ENCODE results near the gene TRPC6.
"Not testable (repeated sequence)": the region's sequence is repeated elsewhere in the genome, so short reads cannot be mapped to it uniquely, and the experiment has no call there.

Gene TRPC6

DNA sequence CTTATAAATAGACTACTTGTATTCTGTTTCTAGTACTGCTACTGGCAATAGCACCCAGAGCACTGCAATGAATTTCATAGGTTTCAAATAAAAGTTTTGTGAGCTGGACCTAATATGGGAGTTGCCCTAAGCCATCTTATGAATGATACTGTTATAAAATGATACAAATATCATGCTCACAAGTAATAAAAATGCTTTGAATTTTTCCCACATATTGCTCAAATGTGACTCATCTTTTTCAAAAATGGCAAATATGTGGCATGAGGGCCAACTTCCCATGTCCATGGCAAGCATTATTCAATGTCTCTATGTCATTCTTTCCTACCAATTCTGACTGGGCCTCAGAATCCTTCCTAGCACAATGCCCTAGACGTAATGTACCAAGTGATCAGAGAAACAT lies 137.6 kb downstream of the TRPC6 start:
- no peak for DNase-seq

DNA sequence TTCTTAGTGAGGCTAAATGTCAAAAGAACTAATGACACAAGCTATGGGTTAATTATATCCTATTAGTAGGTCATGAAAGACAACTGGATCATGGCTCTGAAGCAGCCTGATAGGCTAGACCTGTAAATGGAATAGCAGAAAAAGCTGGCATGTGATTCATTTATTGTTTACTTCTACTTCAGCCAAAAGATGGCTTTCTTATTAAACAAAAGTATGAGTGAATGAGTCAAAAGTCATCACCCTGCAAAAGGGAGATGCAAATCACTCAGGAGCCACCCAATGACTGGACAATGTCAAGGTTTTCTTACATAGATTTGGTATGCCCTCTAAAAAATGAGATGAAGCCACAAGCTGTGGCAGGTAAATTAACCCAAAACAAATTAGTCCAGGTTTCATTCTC lies 138.0 kb downstream of the TRPC6 start:
- no peak for DNase-seq

DNA sequence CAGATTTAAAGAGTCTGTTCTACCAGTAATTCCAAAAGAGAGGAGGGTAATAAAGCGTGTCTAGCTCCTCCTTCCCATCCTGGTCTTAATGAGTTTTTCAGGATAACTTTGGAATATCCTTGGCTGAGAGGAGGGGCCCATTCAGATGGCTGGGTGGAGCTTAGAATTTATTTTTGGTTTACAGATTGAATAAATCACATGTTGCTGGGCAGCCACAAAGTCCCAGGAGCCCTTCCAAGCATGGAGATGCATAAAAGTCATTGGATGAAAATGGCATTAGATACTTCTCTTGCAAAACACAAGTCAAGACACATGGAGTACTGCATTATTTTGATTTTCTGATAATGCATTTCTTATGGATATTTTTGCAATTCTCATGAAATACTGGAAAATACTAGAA lies 139.0 kb downstream of the TRPC6 start:
- no peak for DNase-seq

DNA sequence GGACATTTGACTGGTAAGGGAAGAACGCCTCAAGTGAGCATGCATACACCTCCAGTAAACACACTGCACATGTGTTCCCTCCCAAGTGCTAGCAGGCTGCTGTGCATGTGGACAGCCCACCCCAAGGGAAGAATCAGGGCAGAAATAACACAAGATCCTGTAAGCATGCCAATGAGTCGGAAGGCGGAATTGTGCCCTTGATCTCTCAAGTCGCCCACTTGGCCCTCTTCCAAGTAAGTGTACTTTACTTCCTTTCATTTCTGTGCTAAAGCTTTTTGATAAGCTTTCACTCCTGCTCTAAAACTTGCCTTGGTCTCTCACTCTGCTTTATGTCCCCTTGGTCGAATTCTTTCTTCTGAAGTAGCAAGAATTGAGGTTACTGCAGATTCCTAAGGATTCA lies 139.6 kb downstream of the TRPC6 start:
- no peak for DNase-seq

DNA sequence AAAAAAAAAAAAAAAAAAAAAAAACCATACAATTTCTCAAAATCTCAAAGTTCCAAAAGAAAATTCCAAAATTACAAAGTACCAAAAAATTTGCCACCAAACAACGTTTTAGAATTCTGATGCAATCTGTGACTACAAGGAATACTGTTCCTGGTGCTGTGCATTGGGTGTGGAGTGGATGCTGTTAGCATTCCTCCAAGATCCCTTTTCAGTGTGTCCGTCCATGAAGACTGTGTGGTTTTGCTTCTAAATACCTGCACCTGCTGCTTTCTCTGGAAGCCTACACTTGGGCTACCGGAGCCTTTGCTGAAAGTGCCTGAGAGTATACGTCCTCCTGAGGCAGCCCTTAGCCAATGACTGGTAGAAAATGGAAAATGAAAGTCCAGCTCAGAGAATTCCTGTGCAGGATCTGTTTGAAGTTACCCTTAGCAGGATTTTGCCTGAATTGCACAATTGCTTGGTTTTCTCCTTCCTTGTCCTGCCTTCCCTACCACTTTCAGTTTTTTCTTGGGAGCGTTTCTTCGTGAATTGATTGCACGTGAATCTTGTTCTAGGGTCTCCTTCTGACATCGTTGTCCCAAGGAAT lies 140.8 kb downstream of the TRPC6 start:
- no peak for DNase-seq

DNA sequence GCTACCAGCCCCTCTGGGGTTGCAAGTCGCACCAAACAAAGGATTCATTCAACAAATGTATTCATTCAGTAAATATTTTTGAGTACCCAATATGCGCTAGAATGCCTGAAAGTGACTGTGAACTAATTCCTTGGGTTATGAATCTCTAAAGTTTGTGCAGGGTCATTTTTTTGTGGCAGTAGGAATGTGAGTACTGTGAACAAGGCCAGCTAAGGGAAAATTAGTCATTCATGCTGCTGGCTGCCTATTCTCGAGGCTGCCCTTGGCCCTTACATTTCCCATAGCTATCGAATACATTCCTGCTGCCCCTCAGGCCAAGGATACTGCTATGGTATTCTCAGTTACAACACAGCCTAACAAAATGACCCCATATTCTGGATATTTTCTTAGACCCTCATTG lies 141.6 kb downstream of the TRPC6 start:
- DNase-seq, result no peak

DNA sequence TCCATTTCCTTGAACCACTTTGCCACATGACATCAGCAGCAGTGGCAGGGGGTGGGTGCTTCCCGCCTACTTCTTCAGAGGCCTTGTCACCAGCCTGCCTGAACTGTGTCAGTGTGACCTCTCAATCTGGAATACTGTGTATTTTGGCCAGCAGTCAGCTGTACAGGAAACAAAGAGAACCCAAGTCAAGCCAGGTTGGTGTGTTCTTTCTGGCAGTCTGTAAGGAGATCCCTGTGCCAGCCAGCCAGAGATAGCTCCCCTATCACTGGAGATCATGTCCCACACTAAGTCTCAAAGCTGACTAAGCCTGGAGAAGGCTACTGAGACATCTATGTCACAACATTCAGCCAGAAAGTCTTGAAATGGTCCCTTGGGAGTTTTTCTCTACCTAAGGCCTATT lies 142.1 kb downstream of the TRPC6 start:
- no peak for DNase-seq

DNA sequence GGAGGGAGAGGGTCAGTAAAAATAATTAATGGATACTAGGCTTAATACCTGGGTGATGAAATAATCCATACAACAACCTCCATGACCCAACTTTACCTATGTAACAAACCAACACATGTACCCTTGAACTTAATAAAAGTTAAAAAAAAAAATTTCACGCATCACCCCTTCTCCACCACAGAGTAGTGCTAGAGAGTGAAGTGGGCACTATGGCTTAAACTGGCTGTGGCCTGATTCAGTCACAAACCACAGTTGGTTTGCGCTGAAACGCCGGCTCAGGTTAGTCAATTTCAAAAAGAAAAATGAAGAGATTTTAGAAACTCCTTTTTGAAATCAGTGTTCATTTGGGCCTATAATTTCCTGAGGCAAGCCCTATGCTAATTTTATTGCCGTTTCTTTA lies 144.3 kb downstream of the TRPC6 start:
- DNase-seq, result no peak

DNA sequence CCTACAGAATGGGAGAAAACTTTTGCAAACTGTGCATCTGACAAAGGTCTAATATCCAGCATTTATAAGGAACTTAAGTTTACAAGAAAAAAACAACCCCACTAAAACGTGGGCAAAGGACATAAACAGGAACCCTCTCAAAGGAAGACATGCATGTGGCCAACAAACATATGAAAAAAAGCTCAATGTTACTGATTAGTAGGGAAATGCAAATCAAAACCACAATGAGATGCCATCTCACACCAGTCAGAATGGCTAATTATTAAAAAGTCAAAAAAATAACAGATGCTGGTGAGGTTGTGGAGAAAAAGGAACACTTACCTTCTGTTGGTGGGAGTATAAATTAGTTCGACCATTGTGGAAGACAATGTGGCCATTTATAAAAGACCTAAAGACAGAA lies 145.1 kb downstream of the TRPC6 start:
- DNase-seq, result not testable (repeated sequence)

DNA sequence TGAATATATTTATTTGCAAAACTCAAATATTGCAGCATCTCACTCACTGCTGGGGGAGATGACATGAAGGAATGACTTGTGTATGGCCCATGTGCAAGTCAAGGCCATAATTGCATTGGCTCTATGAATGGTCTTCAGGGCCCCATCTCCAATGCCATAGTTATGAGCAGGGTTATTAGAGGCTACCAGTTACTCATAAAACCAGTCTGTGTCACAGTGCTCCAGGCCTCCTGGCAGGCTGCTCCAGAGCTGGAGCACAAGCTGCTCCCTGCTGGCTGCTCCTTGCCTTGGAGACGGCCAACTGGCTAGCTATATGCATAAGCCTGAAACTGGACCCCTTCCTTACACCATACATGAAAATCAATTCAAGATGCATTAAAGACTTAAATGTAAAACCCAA lies 145.7 kb downstream of the TRPC6 start:
- DNase-seq, result no peak

DNA sequence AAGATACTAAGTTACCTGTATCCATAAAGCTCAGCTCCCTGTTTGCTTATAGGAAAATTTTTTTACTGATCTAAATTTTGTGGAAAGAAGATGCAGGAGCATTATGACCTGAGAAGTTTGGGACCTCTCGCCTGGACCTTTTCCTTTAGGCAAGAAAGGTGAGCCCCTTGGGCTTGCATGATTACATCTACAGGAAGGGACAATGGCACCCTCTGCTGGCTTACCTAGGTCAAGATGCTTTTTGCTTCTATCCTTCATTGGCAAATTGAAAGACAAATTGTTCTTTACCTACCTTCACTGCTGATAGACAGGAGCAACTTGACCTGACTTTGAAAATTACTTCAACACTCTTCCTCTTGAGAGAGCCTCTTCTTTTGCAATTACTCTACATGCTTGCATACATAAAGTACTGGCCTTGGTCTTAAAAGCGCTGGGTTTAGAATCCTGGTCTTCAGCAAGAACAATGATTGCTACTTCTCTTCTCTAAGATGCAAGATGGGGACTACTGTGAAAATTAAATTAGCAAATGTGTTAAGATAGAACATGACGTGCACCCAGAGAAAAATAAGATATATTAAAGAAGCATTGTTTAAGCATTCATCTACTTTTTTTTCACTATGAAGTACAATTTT lies 147.2 kb downstream of the TRPC6 start:
- peak; percentile 61 for DNase-seq

DNA sequence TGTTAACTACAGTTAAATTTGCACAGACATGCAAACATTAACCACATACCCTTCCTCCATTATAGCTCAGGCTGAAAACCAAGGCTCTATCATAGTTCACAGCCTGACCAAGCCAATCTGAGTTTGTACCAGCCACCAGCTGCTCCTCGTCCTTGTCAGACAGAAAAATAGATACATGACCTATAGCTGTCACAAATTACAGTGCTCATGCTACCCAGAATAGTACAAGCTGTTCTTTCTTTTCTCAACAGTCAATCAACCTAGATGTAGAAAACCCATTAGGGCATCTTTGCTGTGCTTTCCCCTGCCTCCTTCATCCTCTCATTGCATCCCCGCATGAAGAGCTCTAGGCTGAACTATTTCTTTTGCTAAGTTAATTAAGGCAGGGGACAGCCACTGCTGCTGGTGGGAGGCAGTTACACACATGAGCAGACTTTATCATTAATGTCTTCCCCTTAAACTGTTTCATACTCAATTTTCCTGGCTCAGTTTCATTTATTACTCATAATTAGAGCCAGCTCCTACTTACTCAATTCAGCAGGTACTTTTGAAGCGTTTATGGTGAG lies 148.3 kb downstream of the TRPC6 start:
- DNase-seq, result no peak

DNA sequence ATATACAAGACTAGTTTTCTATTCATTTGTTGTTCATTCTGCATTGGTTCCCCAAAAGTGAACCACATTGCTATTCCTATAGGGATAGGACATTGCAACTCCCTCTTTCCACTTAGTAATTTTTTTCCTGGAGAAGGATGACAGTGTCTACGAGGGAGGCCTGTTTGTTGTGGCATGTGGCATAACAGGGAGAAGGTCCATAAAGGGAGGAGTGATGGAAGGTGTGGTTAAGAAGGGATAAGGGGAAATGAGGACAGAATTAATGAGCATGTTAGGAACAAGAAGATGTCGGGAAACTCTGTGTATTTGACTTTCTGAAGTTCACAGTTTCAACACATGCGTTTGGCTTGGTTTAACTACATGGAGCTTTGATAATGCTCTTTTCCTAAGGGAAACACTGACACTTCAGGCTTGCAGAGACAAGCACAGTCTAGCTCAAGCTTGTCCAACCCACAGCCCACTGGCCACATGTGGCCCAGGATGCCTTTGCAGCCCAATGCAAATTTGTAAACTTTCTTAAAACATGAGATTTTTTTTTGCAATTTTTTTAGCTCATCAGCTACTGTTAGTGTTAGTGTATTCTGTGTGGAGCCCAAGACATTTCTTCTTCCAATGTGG lies 149.7 kb downstream of the TRPC6 start:
- no peak for DNase-seq

DNA sequence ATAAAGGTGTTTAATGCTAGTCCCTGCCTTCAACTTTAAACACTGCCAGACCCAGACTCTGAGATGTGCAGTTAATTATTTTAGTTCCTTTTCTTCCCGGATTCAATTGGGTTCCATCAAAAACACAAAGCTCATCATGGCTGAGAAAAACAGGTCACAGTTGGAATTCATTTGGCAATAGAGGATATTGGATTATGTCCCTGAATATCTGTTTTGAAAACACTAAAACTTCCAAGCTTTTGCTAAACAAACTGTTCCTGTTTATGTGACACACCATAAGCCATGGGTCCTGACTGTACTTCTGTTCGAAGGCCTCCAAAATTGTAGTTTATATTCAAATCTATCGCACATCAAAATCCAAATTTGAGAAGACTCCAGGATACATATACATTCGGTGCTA lies 150.7 kb downstream of the TRPC6 start:
- DNase-seq, result no peak

DNA sequence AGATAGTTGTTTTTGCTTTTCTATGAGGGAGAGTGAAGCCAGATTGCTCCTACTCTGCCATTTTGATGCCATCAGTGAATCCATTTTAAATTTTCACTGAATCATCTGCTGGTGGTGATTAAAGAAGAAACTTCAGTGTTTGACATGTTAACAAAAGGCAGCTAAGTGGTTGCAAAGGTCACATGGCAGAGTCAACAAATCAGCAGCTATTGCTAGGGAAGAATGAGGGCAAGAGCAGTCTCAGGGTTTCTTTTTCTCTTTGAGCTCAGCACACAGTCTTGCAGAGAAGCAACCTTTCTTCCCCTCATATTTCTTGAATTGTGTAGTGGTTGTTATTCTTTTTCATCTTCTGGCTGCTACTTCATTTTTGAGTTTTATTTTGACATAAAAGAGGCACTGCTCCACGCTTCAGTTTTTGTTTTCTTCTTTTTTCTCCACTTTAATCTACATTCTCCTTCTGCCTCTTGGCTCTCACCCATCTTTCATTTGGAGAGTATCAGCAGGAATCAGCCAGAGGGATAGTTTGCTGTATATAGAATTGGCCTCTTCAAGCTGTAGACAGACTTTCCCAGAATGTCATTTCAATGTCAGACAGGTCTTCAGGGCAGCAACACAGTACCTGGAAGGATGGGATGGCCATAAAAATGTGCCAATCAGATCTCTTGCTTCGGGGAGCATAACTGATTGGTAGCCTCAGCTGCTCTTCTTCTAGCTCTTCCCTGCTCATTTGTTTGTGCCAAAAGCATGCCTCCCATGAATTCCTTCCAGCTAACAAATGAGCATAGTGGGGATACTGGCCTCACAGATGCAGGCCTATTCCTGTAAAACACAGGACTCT lies 153.9 kb downstream of the TRPC6 start:
- no peak for DNase-seq

DNA sequence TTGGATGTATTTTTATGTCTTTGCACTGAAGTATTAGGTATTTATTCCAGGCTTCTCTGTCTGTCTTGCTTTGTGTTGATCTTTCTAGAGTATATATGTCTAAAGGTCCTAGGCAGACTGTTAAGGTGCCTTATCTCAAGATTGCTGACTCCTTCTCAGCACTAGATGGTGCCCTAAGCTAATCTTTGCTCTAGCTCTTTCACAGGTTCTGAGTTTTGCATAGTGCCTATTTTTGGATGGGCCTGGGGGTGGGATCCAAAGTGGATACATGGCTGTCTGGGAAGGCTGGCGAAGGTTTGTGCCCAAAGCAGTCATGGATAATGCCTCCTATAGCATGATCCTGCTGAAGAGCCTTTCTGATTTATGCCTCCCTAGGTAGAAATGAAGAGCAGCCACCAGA lies 154.9 kb downstream of the TRPC6 start:
- DNase-seq, result no peak

DNA sequence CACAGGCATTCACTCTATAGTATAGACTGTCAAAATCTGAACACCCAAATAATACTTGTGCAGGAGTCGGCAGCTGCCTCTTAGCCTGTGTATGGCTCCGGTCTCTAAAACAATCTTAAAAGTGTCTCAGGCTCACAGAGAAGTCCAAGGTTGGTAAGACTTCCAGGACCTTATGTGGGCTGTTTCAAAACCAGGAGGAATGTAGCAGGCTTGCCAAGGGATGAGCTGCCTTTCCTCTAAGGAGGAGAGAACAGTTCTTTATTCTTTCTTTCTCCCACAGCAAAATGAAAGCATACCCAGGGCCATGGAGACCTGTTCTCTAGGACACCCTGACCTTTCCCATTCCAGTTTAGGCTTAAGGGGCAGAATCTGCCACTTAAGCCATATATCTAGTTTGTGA lies 176.5 kb downstream of the TRPC6 start:
- DNase-seq, result no peak

Data from NCI-H345 (cell line).